Loucy (cell line): ENCODE data around the gene NCAPH2.

Experiments used
- CTCF ChIP-seq: fragments of 200-600 bp; sonication (generic); conservative IDR thresholded peaks from 2 replicates; pipeline ENCODE4 v1.5.1; 2014; ENCODE audit warnings: mild to moderate bottlenecking, antibody characterized with exemption, low read length
- EZH2phosphoT487 ChIP-seq: fragments of 200-600 bp; IDR thresholded peaks from 2 replicates; pipeline ENCODE4 v1.6.1; 2018; ENCODE audit warnings: antibody characterized with exemption, mild to moderate bottlenecking, moderate library complexity, borderline replicate concordance

- TF ChIP-seq CTCF (no peak), EZH2phosphoT487 (no peak)
These were observed 12.9 kb downstream of the NCAPH2 start for GRCh38 chr22:50520826-50521453.
